Measurements from ENCODE around the gene EHD3.

The EHD3 gene

GRCh38 chr2:31199206-31199605 lies 34.7 kb upstream of the EHD3 start:
- Mint-ChIP-seq H3K27me3 (ENCODE audit: low read depth, poor library complexity) (peaks cover 19% of the 10 kb centered on the region), H3K9me3 (no peaks in the 10 kb centered on the region), H3K36me3 (ENCODE audit: low read depth) (no peaks in the 10 kb centered on the region), H3K27ac (no peak overlapping the region), H3K4me3 (no peak overlapping the region), H3K4me1 (peaks cover 6% of the 10 kb centered on the region)
- no peak for DNase-seq
- no peak for TF ChIP-seq CTCF (IDR thresholded peaks at IDR 0.05)

DNA sequence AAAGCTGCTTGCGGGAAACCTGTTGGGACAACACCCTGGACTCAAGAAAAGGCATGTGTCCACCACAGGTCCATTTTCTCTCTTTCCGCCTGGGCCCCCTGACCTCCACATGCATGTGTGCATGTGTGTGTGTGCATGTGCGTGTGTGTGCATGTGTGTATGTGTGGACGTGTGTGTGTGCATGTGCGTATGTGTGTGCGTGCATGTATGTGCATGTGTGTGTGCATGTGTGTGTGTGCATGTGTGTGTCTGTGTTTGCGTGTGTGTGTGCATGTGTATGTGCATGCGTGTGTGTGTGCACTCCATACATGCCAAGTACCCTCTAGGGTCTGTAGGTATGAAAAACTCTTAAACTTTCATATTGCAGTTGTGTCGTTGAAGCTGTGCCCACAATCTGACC lies 33.0 kb upstream of the EHD3 start:
- H3K4me3 Mint-ChIP-seq, result no peak overlapping the region
- no peaks in the 10 kb centered on the region for H3K36me3 Mint-ChIP-seq (ENCODE audit: low read depth)
- no peak for TF ChIP-seq CTCF (IDR thresholded peaks at IDR 0.05)
- H3K27ac Mint-ChIP-seq, result no peak overlapping the region
- peaks cover 24% of the 10 kb centered on the region for H3K27me3 Mint-ChIP-seq (ENCODE audit: low read depth, poor library complexity)
- no peaks in the 10 kb centered on the region for H3K9me3 Mint-ChIP-seq
- no peak for DNase-seq
- H3K4me1 Mint-ChIP-seq, result peaks cover 20% of the 10 kb centered on the region

- Mint-ChIP-seq H3K36me3 (ENCODE audit: low read depth) (no peaks in the 10 kb centered on the region), H3K4me3 (no peak overlapping the region), H3K4me1 (peaks cover 22% of the 10 kb centered on the region), H3K9me3 (no peaks in the 10 kb centered on the region), H3K27ac (no peak overlapping the region), H3K27me3 (ENCODE audit: low read depth, poor library complexity) (peaks cover 21% of the 10 kb centered on the region)
- TF ChIP-seq CTCF (IDR thresholded peaks at IDR 0.05), result no peak
- DNase-seq, result no peak
These were observed 31.9 kb upstream of the EHD3 start for GRCh38 chr2:31202041-31202440.

DNA sequence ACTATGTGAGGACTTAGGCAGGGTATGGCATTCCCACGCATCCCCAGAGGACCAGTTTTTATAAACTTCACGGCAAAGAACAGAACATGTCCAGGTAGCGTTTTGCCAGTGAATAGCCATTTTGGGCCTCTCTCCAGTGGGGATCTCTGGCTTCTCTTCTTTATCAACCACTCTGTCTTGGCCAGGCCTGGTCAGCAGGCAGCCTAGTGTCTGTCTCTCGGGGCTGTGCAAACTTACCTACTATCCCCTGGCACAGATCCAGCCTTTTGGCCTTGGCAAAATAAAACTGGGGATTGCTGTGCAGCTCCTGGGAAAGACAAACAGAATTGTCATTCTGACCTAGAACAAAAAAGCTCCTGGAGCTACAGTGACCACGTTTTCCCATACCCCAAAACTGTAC lies 31.1 kb upstream of the EHD3 start:
- no peak for DNase-seq
- peaks cover 26% of the 10 kb centered on the region for H3K4me1 Mint-ChIP-seq
- H3K27ac Mint-ChIP-seq, result no peak overlapping the region
- H3K27me3 Mint-ChIP-seq (ENCODE audit: low read depth, poor library complexity), result peaks cover 15% of the 10 kb centered on the region
- H3K4me3 Mint-ChIP-seq, result no peak overlapping the region
- no peak for TF ChIP-seq CTCF (IDR thresholded peaks at IDR 0.05)
- H3K9me3 Mint-ChIP-seq, result no peaks in the 10 kb centered on the region
- H3K36me3 Mint-ChIP-seq (ENCODE audit: low read depth), result no peaks in the 10 kb centered on the region

DNA sequence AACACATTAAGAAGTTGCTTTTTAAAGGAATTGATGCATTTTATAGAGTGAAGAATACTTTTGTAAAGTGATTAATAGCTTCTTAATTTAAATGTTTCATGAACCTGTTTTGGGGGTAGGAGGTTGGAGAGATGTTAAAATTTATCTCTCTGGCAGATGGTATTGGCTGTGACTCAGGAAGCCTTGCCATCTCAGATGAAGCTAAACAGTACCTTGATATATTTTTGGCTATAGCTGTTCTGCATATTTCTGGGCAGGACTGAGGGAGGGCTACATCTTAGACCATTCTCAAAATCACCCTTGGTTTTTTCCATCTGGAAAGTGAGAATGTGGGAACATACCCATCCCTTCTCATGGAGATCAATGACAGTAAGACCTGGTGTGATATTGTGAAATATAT lies 30.0 kb upstream of the EHD3 start:
- DNase-seq, result no peak
- Mint-ChIP-seq H3K9me3 (no peaks in the 10 kb centered on the region), H3K27me3 (ENCODE audit: low read depth, poor library complexity) (peaks cover 15% of the 10 kb centered on the region), H3K4me1 (peaks cover 33% of the 10 kb centered on the region), H3K27ac (no peak overlapping the region), H3K4me3 (no peak overlapping the region), H3K36me3 (ENCODE audit: low read depth) (no peaks in the 10 kb centered on the region)
- TF ChIP-seq CTCF (IDR thresholded peaks at IDR 0.05), result no peak

GRCh38 chr2:31204783-31205182 lies 29.2 kb upstream of the EHD3 start:
- Mint-ChIP-seq H3K27me3 (ENCODE audit: low read depth, poor library complexity) (peaks cover 15% of the 10 kb centered on the region), H3K4me3 (peak overlapping the region; percentile 41), H3K9me3 (no peaks in the 10 kb centered on the region), H3K36me3 (ENCODE audit: low read depth) (no peaks in the 10 kb centered on the region), H3K4me1 (peaks cover 33% of the 10 kb centered on the region), H3K27ac (no peak overlapping the region)
- TF ChIP-seq CTCF (IDR thresholded peaks at IDR 0.05), result no peak
- DNase-seq, result peak; percentile 13

Data from nephron progenitor cell (in vitro differentiated cells).